ENCODE data around the gene PTX3. TPM values are rescaled to one million over a fixed set of nuclear protein-coding genes. Genes with fewer than 3 reads are reported as not detected.

PTX3 gene
- total RNA-seq, 4 donors from 2014 or later: 26.0 to 93.1 (median 76.6) TPM

DNA sequence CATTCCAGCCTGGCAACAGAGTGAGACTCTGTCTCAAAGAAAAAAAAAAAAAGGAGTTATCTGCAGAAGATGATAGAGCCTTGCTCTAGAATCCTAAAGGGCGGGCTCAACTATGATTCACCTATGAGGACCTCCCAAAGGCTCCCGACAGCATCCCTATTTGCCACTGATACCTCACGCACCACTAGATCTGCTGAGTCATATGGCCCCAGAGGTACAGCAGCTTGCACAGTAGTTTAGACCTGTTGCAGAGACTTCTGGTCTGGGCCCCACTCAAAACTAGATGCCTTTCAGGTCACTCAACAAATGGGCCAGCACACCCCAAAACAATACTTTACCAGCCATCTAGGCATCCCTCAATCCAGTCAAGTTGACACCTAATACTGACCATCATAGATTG, 38.1 kb upstream of the PTX3 start:
- TF ChIP-seq CTCF (IDR thresholded peaks at IDR 0.05; ENCODE audit: low read depth): no peak

- no peak for TF ChIP-seq CTCF (IDR thresholded peaks at IDR 0.05; ENCODE audit: low read depth)
These were observed 32.3 kb upstream of the PTX3 start for GRCh38 chr3:157404381-157404780.

GRCh38 chr3:157405457-157405856, 31.2 kb upstream of the PTX3 start:
- no peak for TF ChIP-seq CTCF (IDR thresholded peaks at IDR 0.05; ENCODE audit: low read depth)

DNA sequence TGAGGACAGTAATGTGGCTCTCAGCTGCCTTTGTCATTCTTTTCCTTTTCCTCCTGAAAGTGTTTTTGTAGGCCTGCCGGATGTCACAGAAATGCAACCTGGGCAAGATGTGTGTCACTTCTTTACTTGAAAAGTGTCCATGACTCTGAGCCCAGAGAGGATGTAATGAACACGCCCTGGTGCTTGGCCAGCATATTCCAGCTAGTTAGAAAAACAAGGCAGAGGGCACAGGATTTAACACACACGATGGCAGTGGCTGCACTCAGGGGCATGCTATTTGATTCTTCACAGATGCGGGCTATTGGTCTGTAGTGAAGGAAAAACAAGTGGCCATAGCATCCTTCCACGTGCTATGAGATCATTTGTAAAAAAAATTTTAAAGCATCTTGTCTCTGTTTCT, 30.3 kb upstream of the PTX3 start:
- no peak for TF ChIP-seq CTCF (IDR thresholded peaks at IDR 0.05; ENCODE audit: low read depth)

GRCh38 chr3:157407769-157408168, 28.9 kb upstream of the PTX3 start:
- no peak for TF ChIP-seq CTCF (IDR thresholded peaks at IDR 0.05; ENCODE audit: low read depth)

GRCh38 chr3:157408499-157409149, 28.0 kb upstream of the PTX3 start:
- no peak for TF ChIP-seq CTCF (IDR thresholded peaks at IDR 0.05; ENCODE audit: low read depth)

- TF ChIP-seq CTCF (IDR thresholded peaks at IDR 0.05; ENCODE audit: low read depth): no peak
These were observed 27.1 kb upstream of the PTX3 start for GRCh38 chr3:157409516-157409915.
